ENCODE measurements around the gene RPRD1B.

Gene RPRD1B

GRCh38 chr20:38065764-38066375, 32.3 kb downstream of the RPRD1B start:
- no peak for DNase-seq (ENCODE audit: low read depth)
- no peak overlapping the region for H3K4me3 ChIP-seq (ENCODE audit: low read depth, low read length)

GRCh38 chr20:38066969-38067716, 33.6 kb downstream of the RPRD1B start:
- no peak for DNase-seq (ENCODE audit: low read depth)
- no peak overlapping the region for H3K4me3 ChIP-seq (ENCODE audit: low read depth, low read length)

- DNase-seq (ENCODE audit: low read depth) = no peak
- no peak overlapping the region for H3K4me3 ChIP-seq (ENCODE audit: low read depth, low read length)
These were observed 34.3 kb downstream of the RPRD1B start for GRCh38 chr20:38067717-38068365.

GRCh38 chr20:38072898-38073297, 39.4 kb downstream of the RPRD1B start:
- DNase-seq (ENCODE audit: low read depth) = no peak
- H3K4me3 ChIP-seq (ENCODE audit: low read depth, low read length) = no peak overlapping the region

- H3K4me3 ChIP-seq (ENCODE audit: low read depth, low read length) = no peak overlapping the region
- DNase-seq (ENCODE audit: low read depth) = peak; percentile 88
These were observed 39.9 kb downstream of the RPRD1B start for GRCh38 chr20:38073307-38074071.

- H3K4me3 ChIP-seq (ENCODE audit: low read depth, low read length) = no peak overlapping the region
- DNase-seq (ENCODE audit: low read depth) = no peak
These were observed 41.8 kb downstream of the RPRD1B start for GRCh38 chr20:38075161-38075998.

- no peak for DNase-seq (ENCODE audit: low read depth)
- H3K4me3 ChIP-seq (ENCODE audit: low read depth, low read length) = no peak overlapping the region
These were observed 43.0 kb downstream of the RPRD1B start for GRCh38 chr20:38076548-38076947.

- no peak overlapping the region for H3K4me3 ChIP-seq (ENCODE audit: low read depth, low read length)
- no peak for DNase-seq (ENCODE audit: low read depth)
These were observed 44.5 kb downstream of the RPRD1B start for GRCh38 chr20:38078084-38078483.

- H3K4me3 ChIP-seq (ENCODE audit: low read depth, low read length) = no peak overlapping the region
- DNase-seq (ENCODE audit: low read depth) = no peak
These were observed 45.8 kb downstream of the RPRD1B start for GRCh38 chr20:38079353-38079752.

- no peak overlapping the region for H3K4me3 ChIP-seq (ENCODE audit: low read depth, low read length)
- no peak for DNase-seq (ENCODE audit: low read depth)
These were observed 48.0 kb downstream of the RPRD1B start for GRCh38 chr20:38081575-38081974.

GRCh38 chr20:38082894-38083293, 49.3 kb downstream of the RPRD1B start:
- no peak overlapping the region for H3K4me3 ChIP-seq (ENCODE audit: low read depth, low read length)
- no peak for DNase-seq (ENCODE audit: low read depth)

GRCh38 chr20:38083338-38084048, 49.9 kb downstream of the RPRD1B start:
- no peak overlapping the region for H3K4me3 ChIP-seq (ENCODE audit: low read depth, low read length)
- no peak for DNase-seq (ENCODE audit: low read depth)

- no peak for DNase-seq (ENCODE audit: low read depth)
- H3K4me3 ChIP-seq (ENCODE audit: low read depth, low read length) = no peak overlapping the region
These were observed 50.9 kb downstream of the RPRD1B start for GRCh38 chr20:38084425-38084951.

- DNase-seq (ENCODE audit: low read depth) = no peak
- H3K4me3 ChIP-seq (ENCODE audit: low read depth, low read length) = no peak overlapping the region
These were observed 51.5 kb downstream of the RPRD1B start for GRCh38 chr20:38085026-38085425.

GRCh38 chr20:38089500-38089899, 56.0 kb downstream of the RPRD1B start:
- no peak overlapping the region for H3K4me3 ChIP-seq (ENCODE audit: low read depth, low read length)
- no peak for DNase-seq (ENCODE audit: low read depth)

GRCh38 chr20:38090061-38090460, 56.5 kb downstream of the RPRD1B start:
- DNase-seq (ENCODE audit: low read depth) = no peak
- no peak overlapping the region for H3K4me3 ChIP-seq (ENCODE audit: low read depth, low read length)

- no peak for DNase-seq (ENCODE audit: low read depth)
- no peak overlapping the region for H3K4me3 ChIP-seq (ENCODE audit: low read depth, low read length)
These were observed 58.1 kb downstream of the RPRD1B start for GRCh38 chr20:38091441-38092216.

Measured in skeletal muscle cell (primary cell).